GDM1 (cell line): ENCODE results near the gene HSPG2.

ENCODE experiments used
- DNase-seq: peaks from one replicate; lab custom pipeline; 2025; lab: John Stamatoyannopoulos, UW

Gene HSPG2

DNA sequence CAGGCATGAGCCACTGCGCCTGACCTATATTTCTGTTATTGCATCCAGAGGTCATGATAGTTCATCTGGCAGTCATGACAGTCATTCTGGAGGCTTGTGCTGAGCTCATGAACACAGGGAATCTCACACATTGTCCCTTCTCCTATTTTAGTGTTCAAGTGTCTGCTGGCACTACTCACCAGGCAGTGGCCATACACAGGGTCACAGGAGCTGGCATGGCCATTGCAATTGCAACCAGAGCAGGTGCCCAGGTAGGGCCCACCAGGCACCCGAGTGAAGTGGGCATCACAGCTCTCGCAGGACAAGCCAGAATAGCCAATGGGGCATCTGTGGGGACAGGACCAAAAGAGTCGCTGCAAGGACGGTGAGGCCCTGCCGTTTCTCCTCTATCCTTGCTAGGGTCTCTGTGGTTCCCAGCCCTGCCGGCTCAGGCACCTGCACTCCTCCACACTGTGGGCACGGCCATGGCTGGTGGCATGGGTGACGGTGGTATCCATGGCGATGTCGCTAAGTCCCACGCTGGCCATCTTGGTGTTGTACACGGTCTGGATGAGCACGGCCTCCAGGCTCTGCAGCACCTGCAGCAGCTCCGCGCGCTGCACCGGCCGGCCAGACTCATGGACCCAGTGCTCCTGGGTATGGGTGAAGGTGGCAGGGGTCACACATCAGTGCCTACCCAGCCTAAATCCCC lies 57.0 kb downstream of the HSPG2 start:
- no peak for DNase-seq

DNA sequence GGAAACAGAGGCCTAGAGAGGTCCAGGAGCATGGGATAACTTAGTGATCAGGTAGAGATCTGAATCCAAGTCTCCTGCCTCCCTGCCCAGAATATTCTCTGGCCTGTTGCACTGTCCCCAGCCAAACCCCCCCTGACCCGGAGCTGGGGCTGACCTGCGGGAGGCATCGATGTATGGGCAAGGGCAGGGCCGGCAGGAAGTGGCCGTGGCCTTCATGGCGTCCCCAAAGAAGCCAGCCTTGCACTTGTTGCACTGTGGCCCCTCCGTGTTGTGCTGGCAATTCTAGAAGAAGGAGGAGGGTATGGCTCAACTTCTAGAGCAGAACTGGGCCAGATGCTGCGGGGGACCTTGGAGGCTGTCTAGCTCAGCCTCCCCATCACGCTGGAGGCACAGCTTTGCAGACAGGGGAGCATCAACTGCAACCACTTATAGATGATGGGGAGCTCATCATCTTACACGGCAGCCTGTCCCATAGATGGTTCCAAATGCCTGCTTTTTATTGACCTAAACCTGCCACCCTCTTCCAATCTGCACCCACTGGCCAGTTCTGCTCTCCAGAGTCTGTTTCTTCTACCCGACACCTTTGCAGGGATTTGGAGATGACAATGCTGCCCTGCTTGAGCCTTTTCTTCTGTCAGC lies 58.2 kb downstream of the HSPG2 start:
- DNase-seq: no peak

DNA sequence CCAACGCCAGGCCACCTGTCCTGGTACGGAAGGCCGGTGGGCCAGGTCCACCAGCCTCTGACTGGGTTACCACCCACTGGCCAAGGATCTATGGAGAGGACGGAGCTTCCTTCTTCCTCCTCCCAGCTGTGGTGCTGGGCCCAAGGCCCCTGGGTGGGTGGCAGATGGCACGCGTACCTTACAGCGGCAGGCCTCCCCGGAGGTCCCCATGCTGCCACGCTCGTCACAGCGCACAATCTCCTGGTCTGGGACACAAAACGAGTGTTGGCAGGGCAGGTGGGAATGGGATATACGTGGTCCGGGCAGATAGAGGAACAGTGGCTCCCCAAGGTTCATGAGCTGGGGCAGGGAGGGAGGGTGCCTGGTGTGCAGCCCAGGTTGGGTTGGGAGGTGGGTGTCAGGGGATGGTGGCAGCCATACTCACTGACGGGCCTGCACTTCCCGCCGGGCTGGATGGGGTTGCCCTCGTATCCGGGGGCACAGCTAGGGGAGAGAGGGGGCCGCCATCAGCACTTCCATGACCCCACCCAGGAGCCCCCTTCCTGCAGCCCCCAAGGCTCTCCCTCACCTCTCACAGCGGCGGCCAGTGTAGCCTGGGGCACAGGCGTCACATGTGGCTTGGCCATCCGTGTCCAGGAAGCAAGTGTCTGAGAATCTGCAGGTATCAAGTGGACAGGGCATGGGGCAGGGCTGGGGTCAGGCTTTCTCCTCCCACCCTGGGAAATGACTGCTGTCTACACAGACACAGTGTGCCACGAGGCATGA lies 58.9 kb downstream of the HSPG2 start:
- no peak for DNase-seq

DNA sequence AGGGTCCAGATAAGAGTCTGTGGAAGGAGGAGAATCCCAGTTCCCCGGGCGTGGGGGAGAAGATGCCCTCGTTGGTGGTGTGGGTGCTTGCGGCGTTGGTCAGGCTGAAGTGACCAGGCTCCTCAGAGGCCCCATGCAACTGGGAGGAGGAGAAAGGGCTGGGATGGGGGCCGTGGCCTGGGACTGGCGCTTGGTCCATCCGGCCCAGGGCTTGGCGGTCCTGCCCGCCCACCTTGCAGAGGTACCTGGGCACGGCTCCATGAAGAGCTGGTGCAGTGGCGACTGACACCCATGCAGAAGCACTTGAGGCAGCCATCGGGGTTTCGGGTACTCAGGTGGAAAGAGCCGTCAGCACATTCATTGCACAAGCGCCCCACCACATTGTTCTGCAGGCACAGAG lies 60.8 kb downstream of the HSPG2 start:
- DNase-seq: no peak

DNA sequence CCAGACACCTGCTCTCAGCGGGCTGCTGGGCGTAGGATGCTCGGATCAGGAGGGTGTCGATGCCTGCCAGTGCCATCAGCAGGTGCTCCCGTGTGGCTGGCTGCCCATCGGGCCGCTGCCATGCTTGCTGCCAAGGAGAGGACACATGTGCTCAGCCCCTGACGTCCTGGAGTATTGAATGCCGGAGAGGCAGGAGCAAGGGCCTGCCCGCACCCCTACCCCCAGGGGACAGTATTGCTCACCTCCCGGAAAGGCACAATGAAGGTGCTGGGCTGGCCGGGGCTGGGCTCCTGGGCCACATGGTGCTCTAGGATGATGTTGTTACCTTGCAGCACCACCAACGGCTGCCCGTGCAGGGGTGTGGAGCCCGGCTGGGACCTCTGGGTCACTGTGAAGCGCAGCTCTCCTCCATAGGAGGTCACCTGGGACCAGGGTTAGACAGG lies 61.5 kb downstream of the HSPG2 start:
- DNase-seq: no peak

DNA sequence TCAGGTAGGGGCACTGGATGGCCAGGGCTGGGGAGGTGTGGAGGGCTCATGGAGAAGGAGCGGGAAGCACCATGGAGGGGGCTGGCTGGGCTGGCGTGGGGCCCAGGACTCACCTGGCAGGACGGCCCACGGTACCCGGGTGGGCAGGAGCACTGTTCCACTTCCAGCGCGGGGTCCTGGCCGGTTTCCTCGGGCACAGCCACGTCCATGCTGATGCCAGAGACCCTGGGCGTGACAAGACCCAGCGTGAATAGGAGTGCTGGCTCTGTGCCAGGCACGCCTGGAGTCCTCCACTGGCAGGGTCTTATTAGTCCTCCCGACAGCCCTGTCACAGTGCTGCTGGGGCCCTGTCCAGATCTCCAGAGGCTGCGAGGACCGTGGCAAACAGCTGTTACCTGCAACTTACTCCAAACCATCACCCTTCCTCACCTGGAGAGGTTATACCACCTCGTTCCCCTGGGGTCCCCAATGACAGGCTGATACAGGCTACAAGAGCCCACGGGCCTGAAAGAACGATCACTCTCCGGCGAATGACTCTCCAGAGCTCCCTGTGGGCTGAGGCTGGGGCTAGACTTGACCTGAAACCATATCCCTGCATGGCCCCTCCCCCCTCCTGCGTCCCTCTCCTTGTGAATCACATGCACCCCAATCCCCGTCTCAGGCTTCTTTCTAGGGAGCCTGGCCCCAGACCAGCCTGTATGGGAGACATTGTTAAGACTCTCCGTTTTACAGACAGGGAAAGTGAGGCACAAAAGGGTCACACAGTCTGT lies 62.1 kb downstream of the HSPG2 start:
- DNase-seq: no peak

DNA sequence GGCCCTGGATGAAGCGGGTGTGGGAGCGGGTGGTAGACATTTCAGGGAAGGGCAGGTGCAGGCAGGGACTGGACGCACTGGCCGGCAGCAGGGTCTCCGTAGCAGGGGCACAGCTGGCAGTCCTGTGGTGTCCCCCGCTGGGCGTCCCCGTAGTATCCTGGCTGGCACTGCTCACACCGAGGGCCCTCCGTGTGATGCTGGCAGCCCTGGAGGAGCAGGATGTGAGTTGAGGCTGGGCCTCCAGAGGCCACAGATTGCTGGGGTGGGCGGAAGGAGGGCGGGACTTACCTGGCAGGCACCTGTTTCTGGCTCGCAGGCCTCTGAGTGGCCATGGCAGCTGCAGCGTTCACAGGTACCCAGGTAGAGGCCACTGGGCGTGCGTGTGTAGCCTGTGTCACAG lies 62.8 kb downstream of the HSPG2 start:
- no peak for DNase-seq

DNA sequence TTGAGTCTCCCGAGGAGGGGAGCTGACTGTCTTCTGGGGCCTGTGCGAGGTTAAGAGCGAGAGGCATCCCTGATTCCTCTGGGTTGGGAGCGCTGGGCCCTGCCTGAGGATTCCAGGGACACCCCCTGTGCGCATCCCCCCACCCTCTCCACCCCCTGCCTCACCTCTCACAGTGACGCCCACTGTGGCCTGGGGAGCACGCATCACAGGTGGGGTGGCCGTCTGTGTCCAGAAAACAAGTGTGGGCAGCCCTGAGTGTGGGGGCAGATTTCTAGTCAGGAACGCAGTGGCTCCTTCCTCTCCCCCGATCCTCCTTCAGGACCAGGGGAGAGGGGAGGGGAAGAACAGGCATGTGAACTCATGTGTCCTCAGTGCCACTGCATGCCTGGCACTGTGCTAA lies 63.3 kb downstream of the HSPG2 start:
- no peak for DNase-seq

DNA sequence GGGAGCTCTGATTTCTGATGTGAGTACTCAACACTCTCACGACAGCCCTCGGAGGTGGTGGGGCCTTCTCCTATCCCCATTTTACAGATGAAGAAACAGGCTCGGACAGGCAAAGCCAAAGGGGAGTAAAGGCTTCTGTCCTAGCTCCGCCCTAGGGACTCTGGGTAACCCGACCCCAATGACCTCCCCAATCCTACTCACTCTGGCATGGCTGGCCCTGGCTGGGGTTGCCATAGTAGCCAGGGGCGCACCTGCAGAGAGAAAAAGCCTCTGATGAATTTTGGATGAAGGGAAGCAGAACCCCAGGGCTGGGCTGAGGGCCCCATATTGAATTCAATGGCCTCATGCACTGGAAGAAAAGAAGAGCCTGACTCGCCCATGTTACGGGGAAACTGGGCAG lies 63.9 kb downstream of the HSPG2 start:
- no peak for DNase-seq

DNA sequence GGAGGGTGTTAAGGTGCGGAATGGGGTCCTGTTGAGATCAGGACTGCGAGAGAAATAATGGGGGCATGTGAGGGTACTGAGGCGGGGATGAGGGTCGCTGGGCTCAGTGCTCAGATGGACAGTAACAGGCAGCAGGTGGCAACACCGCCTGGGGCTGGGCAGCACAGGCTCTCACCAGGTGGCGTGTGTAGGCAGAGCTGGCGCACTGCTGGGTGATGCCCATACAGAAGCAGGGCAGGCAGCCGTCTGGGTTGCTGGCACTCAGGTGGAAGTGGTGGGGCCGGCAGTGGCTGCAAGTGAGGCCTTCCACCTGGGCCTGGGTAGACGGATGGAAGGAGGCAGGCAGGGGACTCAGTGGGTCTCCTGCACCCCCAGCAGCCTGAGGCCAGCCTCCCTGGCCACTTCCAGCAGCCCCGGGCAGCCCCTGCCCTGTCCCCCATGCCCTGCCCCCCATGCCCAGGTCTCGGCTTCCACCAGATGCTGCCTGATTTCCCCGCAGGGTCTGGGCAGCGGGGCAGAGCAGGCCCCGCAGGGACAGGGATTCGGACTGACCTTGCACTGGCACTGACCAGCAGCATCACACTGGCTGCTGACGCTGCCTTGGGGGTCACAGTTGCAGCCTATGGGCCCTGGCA lies 64.5 kb downstream of the HSPG2 start:
- no peak for DNase-seq

DNA sequence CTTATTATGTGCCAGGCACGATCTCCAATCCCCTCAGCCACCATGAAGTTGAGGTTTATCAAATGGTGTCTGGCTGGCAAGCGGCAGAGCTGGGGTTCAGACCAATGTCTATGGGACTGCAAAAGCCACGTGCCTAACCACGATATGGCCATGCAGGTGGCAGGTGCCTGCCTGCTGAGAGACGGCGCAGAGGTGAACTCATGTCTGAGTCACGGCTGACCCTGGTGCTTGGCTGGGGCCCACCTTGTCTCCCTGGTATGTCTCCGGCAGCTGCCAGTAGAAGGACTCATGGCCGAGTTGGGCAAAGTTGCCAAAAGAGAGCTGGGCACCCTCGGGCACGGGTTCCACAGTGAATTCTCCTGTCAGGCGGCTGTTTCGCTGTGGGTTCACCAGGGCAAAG lies 65.2 kb downstream of the HSPG2 start:
- DNase-seq: no peak

DNA sequence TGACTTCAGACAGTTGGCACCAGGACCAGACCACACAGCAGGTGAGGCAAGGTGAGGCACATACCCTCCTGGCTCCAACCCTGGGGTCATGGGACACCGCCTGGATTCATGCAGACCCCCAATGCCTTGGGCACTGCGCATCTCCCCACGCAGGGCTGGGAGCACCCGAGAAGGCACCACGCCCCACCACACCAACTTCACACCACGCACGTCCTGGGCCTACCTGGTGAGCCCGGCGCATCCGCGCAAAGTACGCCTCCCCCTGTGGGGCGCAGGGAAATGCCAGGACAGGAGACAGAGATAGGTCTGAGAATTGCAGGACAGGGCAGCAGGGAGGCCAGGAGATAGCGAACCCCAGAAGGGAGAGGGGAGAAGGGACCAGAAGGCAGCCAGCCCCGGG lies 66.5 kb downstream of the HSPG2 start:
- no peak for DNase-seq

DNA sequence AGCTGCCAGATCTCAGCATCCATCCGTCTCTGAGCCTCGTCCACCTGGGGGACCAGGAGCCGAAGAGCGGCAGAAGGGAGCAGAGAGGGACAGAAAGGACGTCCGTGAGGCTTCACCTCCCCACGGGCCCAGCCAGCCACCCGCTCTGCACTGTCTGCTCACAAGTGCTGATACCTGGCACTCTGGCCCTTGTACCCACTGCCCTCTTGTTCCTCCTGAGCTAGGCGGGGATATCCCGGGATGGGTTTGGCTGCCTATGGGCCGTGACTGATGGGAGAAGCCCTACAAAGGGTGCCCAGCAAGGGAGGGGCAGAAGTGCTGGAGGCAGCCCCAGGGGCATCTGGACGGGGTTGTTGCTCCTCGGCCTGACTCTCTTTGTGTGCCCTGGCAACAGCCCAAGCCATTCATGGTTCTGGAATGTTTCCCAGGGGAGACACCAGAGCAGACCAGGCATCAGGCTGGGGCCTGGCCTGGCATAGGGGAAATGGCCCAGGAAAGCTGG lies 67.4 kb downstream of the HSPG2 start:
- no peak for DNase-seq

DNA sequence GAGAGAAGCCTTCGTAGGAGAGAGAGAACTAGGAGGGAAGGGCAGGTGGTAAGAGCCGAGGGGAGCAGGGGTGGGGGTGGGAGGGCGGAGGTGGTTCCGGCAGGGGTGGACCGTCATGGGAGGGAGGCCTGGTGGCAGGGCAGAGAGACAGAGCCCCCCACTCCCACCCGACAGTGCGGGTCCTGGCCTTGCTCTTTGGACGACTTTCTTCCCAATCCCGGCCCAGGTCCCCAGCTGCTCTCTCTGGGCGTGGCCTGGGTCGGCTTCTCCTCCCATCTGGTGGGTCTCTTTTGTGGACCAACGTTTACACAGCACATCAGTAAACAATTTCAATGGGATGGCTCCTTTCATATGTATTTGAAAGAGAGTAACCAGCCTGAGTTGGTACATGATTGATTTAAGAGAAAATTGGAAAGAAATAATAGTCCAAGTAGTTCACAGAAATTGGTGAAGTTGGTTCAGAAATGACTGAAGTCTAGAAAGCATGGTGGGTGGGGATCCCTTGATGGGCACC lies 68.1 kb downstream of the HSPG2 start:
- no peak for DNase-seq

DNA sequence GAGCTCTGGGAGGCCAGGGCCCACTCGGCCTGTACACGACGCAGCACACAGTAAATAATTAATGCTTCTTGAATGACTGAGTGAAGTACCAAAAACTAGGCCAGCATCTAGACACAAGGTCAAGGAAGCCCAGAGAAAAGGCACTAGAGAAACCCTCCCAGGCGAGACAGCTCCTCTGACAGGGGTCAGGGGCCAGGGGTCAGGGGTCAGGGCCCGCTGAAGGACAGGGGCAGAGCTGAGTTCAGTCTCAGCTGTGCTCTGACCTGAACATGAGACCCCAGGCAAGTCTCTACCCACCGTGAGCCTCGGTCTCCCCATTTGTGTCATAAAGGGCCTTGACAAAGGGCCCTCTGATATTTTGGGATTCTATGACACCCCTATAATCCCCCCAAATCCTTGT lies 68.6 kb downstream of the HSPG2 start:
- no peak for DNase-seq

DNA sequence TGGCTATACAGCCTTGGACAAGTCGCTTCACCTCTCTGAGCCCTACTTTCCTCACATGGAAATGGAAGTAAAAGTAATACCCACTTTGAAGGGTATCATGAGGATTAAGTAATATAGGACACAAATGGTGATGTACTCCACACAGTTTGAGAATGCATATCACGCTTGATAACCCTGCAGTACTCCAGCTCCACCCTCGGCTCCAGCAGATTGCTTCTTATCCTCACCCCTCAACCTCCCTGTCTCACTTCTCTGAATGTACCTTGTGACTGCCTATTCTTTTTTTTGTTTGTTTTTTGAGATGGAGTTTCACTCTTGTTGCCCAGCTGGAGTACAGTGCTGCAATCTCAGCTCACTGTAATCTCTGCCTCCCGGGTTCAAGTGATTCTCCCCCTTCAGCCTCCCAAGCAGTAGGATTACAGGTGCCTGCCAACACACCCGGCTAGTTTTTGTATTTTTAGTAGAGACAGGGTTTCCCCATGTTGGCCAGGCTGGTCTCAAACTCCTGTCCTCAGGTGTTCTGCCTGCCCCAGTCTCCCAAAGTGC lies 69.6 kb downstream of the HSPG2 start:
- no peak for DNase-seq

DNA sequence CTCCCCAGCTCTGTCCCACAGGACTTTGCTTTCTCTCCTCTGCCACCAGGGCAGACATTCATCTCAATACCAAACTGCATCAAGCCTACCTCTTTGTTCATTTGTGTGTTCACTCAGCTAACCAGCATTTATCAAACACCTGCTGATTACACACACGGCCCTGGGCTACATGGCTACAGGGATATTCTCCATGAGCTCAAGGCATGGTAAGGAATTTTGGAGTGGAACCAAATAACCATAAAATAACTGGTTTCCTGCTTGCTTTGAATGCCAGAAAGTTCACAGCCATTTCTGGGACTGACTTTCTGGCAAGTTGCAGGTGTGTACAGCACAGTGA lies 70.4 kb downstream of the HSPG2 start:
- DNase-seq: no peak

DNA sequence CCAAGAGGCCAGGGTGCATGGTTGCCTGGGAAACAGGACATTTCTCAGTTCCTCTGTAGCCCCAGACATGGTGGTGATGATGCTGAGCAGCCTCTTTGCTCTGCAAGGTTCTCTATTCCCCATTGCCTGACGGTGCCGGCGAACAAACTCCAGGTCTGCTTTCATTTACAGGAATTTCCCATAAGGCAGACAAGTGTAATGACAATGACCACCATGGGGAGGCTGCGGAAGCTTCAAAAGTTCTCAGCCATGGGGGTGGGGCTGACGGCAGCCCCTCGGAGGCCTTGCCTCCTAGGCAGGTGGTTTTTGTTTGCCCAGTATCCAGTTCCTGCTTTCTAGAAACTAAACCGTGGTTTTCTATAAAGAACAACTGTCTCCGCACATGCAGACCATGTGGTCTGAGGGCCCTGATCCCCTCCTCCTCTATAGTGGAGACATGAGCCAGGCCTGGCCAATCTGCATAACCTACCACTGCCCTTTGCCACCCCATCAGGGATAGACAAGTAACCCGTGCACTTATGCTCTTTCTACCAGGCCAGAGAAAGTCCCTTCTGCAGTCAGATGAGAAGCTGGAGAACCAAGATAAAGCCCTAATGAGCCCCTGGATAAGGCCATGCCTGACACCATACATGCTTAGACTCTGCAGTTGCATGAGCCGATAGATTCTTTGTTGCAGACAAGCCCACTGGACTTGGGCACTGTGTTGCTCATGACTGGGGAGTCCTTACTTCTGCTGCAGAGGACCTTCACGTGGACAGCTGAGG lies 71.0 kb downstream of the HSPG2 start:
- no peak for DNase-seq

DNA sequence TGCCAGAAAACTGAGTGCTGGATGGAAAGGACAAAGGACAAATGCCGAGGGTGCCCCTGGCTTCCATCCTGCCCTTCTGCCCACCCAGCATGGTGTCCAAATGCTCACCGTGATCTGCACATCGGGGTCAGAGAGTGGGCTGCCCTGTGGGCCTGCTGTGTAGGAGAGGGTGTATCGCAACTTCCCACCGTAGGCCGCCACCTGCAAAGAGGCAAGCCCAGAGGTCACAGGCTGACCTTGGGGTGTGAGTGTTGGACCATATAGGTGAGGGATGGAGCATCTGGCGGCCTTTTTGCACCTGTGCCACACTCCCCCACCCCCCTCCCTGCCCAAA lies 71.5 kb downstream of the HSPG2 start:
- no peak for DNase-seq

DNA sequence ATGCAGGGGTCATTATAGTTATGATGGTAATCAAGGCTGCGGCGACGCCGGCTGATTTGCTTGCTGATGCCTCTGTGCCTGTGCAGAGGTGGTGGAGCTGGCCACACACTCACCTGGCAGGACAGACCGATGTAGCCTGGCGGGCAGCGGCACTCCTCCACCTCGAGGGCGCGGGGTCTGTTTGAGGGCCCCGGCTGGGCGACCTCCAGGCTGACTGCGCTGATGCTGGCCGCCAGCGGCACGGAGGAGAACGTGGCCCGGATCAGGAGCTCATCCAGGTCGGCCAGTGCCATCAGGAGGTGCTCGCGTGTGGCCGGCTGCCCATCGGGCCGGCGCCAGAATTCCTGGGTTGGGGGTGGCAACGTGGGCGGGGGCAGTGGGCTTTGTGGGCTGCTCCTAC lies 72.4 kb downstream of the HSPG2 start:
- no peak for DNase-seq

DNA sequence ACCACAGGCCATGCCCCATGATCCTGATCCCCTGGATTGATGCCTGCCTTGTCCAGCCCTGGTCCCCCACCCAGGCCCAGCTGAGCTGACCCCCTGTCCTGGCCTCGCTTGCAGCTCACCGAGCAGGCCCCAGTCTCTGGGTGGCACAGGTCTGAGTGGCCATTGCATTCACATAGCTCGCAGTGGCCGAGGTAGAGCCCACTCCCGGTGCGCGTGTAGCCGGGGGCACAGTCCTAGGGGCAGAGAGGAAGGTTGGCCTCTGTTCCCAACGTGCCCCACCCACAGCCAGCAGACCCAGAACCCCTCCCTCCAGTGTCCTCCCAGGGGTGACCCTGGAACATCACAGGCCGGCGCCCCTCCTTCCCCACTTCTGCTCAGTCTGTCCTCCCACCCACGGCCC lies 73.1 kb downstream of the HSPG2 start:
- no peak for DNase-seq
